GM12892 (cell line): Measurements from ENCODE around the gene FGGY.

Experiments used
- POLR2A ChIP-seq: IDR thresholded peaks from 2 replicates; pipeline ENCODE4 v1.6.1; 2011; ENCODE audit warnings: low read depth, low read length, control low read depth
- POLR2AphosphoS5 ChIP-seq: IDR thresholded peaks from 2 replicates; pipeline ENCODE4 v1.6.1; 2011; ENCODE audit warnings: low read depth, low read length, control low read depth
- TAF1 ChIP-seq: IDR thresholded peaks from 2 replicates; pipeline ENCODE4 v1.6.1; 2011; ENCODE audit warnings: low read depth, mild to moderate bottlenecking, control low read depth, low read length, borderline replicate concordance

- TF ChIP-seq POLR2A (no peak), TAF1 (no peak), POLR2AphosphoS5 (no peak)
These were observed 422.1 kb downstream of the FGGY start for GRCh38 chr1:59718989-59719360.
